HCT116 (cell line): ENCODE results near the gene RETSAT.

Experiments
- EGR1 ChIP-seq: IDR thresholded peaks from 2 replicates; pipeline ENCODE4 v1.6.1; 2012; ENCODE audit warnings: low read depth
- SIN3A ChIP-seq: IDR thresholded peaks from 2 replicates; pipeline ENCODE4 v1.6.1; 2012; ENCODE audit warnings: low read depth
- TCF7L2 ChIP-seq: IDR thresholded peaks from 2 replicates; pipeline ENCODE4 v1.7.0; 2011; ENCODE audit warnings: borderline replicate concordance, inconsistent platforms; ENCODE audit not compliant: insufficient read depth, insufficient read length; ENCODE audit errors: extremely low read depth
- TF ChIP-seq, protein P1 (sequence below), 3 experiments: fragments of 200-600 bp in 1 of 3; sonication (generic) in 1 of 3; IDR thresholded peaks in 2 of 3; conservative IDR thresholded peaks in 1 of 3; 2 replicates each; pipeline ENCODE4 v1.5.1; 2012 to 2017; ENCODE audit warnings: low read depth in 2 of 3, low read length in 2 of 3, antibody characterized with exemption in 1 of 3, borderline replicate concordance in 1 of 3, control low read depth in 1 of 3, mild to moderate bottlenecking in 1 of 3, mixed read lengths in 1 of 3, mixed run types in 1 of 3, moderate library complexity in 1 of 3; ENCODE audit not compliant: insufficient read depth in 1 of 3

DNA sequence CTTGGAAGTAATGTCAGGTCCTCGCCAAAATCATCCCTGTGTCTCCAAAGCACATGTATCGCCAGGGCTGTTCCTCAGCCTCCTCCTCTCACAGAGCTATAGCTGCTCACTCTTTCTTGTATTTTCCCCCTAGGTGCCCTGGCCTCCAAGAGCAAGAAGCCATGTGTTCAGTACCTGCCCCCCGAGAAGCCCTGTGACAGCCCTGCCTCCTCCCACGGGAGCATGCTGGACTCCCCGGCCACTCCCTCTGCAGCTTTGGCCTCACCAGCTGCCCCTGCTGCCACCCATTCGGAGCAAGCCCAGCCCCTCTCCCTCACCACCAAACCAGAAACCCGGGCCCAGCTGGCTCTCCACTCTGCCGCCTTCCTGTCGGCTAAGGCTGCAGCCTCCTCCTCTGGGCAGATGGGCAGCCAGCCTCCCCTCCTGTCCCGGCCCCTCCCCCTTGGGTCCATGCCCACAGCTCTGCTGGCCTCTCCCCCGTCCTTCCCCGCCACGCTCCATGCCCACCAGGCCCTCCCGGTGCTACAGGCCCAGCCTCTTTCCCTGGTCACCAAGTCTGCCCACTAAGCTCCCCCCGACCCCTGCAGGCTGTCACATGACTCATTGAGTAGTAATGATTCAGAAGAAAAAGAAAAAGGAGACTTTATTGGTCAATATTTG lies 45.3 kb downstream of the RETSAT start:
- TF ChIP-seq, protein P1, sequence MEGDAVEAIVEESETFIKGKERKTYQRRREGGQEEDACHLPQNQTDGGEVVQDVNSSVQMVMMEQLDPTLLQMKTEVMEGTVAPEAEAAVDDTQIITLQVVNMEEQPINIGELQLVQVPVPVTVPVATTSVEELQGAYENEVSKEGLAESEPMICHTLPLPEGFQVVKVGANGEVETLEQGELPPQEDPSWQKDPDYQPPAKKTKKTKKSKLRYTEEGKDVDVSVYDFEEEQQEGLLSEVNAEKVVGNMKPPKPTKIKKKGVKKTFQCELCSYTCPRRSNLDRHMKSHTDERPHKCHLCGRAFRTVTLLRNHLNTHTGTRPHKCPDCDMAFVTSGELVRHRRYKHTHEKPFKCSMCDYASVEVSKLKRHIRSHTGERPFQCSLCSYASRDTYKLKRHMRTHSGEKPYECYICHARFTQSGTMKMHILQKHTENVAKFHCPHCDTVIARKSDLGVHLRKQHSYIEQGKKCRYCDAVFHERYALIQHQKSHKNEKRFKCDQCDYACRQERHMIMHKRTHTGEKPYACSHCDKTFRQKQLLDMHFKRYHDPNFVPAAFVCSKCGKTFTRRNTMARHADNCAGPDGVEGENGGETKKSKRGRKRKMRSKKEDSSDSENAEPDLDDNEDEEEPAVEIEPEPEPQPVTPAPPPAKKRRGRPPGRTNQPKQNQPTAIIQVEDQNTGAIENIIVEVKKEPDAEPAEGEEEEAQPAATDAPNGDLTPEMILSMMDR (IDR thresholded peaks at IDR 0.05 in 2 of 3, conservative IDR thresholded peaks at IDR 0.05 in 1 of 3; ENCODE audit: borderline replicate concordance in 1 of 3, insufficient read depth in 1 of 3, low read depth in 2 of 3, low read length in 2 of 3), result no peak
- no peak for TF ChIP-seq SIN3A
- no peak for TF ChIP-seq TCF7L2
- no peak for TF ChIP-seq EGR1
